ENCODE measurements around the gene ANAPC15.

ANAPC15 gene

GRCh38 chr11:72075109-72075508 lies 37.4 kb downstream of the ANAPC15 start:
- no peak for DNase-seq (ENCODE audit: low read depth, low spot score)

GRCh38 chr11:72072348-72072747 lies 40.1 kb downstream of the ANAPC15 start:
- no peak overlapping the region for H3K4me3 ChIP-seq (ENCODE audit: low read depth, low read length)
- in situ Hi-C loops (cut with HindIII; ENCODE audit: low sequenced_read_pairs) = no loop called here
- DNase-seq (ENCODE audit: low read depth, low spot score) = peak; percentile 83
- no peak for TF ChIP-seq CTCF (IDR thresholded peaks at IDR 0.05; ENCODE audit: low read depth, low read length)

More at GRCh38 chr11:72075109-72075508, 37.4 kb downstream of the ANAPC15 start:
- TF ChIP-seq CTCF (IDR thresholded peaks at IDR 0.05; ENCODE audit: low read depth, low read length) = no peak
- no peak overlapping the region for H3K4me3 ChIP-seq (ENCODE audit: low read depth, low read length)
- in situ Hi-C loops (cut with HindIII; ENCODE audit: low sequenced_read_pairs) = no loop called here

- in situ Hi-C loops (cut with HindIII; ENCODE audit: low sequenced_read_pairs) = no loop called here
- DNase-seq (ENCODE audit: low read depth, low spot score) = no peak
- no peak for TF ChIP-seq CTCF (IDR thresholded peaks at IDR 0.05; ENCODE audit: low read depth, low read length)
- H3K4me3 ChIP-seq (ENCODE audit: low read depth, low read length) = no peak overlapping the region
Measured at GRCh38 chr11:72070491-72070890, 42.0 kb downstream of the ANAPC15 start.

GRCh38 chr11:72069787-72070251 lies 42.7 kb downstream of the ANAPC15 start:
- peak; percentile 78 for DNase-seq (ENCODE audit: low read depth, low spot score)
- in situ Hi-C loops (cut with HindIII; ENCODE audit: low sequenced_read_pairs) = no loop called here
- no peak for TF ChIP-seq CTCF (IDR thresholded peaks at IDR 0.05; ENCODE audit: low read depth, low read length)
- H3K4me3 ChIP-seq (ENCODE audit: low read depth, low read length) = no peak overlapping the region

GRCh38 chr11:72069200-72069599 lies 43.3 kb downstream of the ANAPC15 start:
- no peak for DNase-seq (ENCODE audit: low read depth, low spot score)
- TF ChIP-seq CTCF (IDR thresholded peaks at IDR 0.05; ENCODE audit: low read depth, low read length) = no peak
- no peak overlapping the region for H3K4me3 ChIP-seq (ENCODE audit: low read depth, low read length)
- in situ Hi-C loops (cut with HindIII; ENCODE audit: low sequenced_read_pairs) = no loop called here

- in situ Hi-C loops (cut with HindIII; ENCODE audit: low sequenced_read_pairs) = no loop called here
- TF ChIP-seq CTCF (IDR thresholded peaks at IDR 0.05; ENCODE audit: low read depth, low read length) = no peak
- DNase-seq (ENCODE audit: low read depth, low spot score) = no peak
- no peak overlapping the region for H3K4me3 ChIP-seq (ENCODE audit: low read depth, low read length)
Measured at GRCh38 chr11:72067676-72068075, 44.8 kb downstream of the ANAPC15 start.

- no peak overlapping the region for H3K4me3 ChIP-seq (ENCODE audit: low read depth, low read length)
- no peak for DNase-seq (ENCODE audit: low read depth, low spot score)
- TF ChIP-seq CTCF (IDR thresholded peaks at IDR 0.05; ENCODE audit: low read depth, low read length) = no peak
- in situ Hi-C loops (cut with HindIII; ENCODE audit: low sequenced_read_pairs) = no loop called here
Measured at GRCh38 chr11:72067266-72067665, 45.2 kb downstream of the ANAPC15 start.

All from astrocyte of the spinal cord (primary cell).